ENCODE data around the gene ZNF728.

DNA sequence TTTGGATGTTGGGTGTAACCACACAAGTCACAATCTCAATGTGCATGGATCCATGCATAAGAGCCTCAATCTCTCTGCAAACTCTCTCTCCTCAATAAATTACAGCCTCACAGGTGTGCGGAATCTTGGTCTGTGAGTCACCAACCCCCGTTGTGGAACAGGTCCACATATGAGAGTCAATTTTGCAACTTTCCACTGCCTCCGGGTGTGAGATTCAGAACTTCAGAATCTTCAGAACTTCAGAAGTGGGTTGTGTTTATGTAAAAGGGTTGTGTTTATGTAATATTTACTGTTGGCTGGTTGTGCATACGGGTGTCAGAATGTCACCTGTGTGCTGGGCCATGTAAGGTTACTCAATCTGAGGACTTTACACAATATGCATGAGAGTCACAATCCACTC is 46.3 kb upstream of the ZNF728 start:
- TF ChIP-seq, protein P1, sequence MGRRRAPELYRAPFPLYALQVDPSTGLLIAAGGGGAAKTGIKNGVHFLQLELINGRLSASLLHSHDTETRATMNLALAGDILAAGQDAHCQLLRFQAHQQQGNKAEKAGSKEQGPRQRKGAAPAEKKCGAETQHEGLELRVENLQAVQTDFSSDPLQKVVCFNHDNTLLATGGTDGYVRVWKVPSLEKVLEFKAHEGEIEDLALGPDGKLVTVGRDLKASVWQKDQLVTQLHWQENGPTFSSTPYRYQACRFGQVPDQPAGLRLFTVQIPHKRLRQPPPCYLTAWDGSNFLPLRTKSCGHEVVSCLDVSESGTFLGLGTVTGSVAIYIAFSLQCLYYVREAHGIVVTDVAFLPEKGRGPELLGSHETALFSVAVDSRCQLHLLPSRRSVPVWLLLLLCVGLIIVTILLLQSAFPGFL (CRISPR knock-in tag; IDR thresholded peaks at IDR 0.05; ENCODE audit: borderline replicate concordance), result no peak
- TF ChIP-seq, protein P2, sequence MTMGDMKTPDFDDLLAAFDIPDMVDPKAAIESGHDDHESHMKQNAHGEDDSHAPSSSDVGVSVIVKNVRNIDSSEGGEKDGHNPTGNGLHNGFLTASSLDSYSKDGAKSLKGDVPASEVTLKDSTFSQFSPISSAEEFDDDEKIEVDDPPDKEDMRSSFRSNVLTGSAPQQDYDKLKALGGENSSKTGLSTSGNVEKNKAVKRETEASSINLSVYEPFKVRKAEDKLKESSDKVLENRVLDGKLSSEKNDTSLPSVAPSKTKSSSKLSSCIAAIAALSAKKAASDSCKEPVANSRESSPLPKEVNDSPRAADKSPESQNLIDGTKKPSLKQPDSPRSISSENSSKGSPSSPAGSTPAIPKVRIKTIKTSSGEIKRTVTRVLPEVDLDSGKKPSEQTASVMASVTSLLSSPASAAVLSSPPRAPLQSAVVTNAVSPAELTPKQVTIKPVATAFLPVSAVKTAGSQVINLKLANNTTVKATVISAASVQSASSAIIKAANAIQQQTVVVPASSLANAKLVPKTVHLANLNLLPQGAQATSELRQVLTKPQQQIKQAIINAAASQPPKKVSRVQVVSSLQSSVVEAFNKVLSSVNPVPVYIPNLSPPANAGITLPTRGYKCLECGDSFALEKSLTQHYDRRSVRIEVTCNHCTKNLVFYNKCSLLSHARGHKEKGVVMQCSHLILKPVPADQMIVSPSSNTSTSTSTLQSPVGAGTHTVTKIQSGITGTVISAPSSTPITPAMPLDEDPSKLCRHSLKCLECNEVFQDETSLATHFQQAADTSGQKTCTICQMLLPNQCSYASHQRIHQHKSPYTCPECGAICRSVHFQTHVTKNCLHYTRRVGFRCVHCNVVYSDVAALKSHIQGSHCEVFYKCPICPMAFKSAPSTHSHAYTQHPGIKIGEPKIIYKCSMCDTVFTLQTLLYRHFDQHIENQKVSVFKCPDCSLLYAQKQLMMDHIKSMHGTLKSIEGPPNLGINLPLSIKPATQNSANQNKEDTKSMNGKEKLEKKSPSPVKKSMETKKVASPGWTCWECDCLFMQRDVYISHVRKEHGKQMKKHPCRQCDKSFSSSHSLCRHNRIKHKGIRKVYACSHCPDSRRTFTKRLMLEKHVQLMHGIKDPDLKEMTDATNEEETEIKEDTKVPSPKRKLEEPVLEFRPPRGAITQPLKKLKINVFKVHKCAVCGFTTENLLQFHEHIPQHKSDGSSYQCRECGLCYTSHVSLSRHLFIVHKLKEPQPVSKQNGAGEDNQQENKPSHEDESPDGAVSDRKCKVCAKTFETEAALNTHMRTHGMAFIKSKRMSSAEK (CRISPR knock-in tag; IDR thresholded peaks at IDR 0.05; ENCODE audit: borderline replicate concordance), result no peak
